Epithelial cell of prostate (primary cell): ENCODE measurements around the gene FAF2.
"Not testable (repeated sequence)": the region's sequence is repeated elsewhere in the genome, so short reads cannot be mapped to it uniquely, and the experiment has no call there.

Source experiments
- DNase-seq: peaks from one replicate; pipeline ENCODE4 v3.0.0-alpha.2; 2011; ENCODE audit warnings: low read depth, low spot score
- H3K27ac ChIP-seq: fragments of 450-650 bp; 2 replicates; pipeline ENCODE4 v1.5.1; 2017; ENCODE audit warnings: mild to moderate bottlenecking

Gene FAF2

GRCh38 chr5:176540476-176540899 lies 92.3 kb downstream of the FAF2 start:
- H3K27ac ChIP-seq, result no peak overlapping the region
- no peak for DNase-seq

GRCh38 chr5:176540956-176541337 lies 92.8 kb downstream of the FAF2 start:
- peak overlapping the region; percentile 91 for H3K27ac ChIP-seq
- DNase-seq, result no peak

GRCh38 chr5:176541338-176542134 lies 93.4 kb downstream of the FAF2 start:
- peak overlapping the region; percentile 91 for H3K27ac ChIP-seq
- DNase-seq, result no peak

GRCh38 chr5:176542135-176542595 lies 94.0 kb downstream of the FAF2 start:
- H3K27ac ChIP-seq, result peak overlapping the region; percentile 91
- no peak for DNase-seq

- no peak for DNase-seq
Observed at GRCh38 chr5:176542596-176543427, 94.6 kb downstream of the FAF2 start.

GRCh38 chr5:176543428-176544182 lies 95.4 kb downstream of the FAF2 start:
- peak overlapping the region; percentile 91 for H3K27ac ChIP-seq

More at GRCh38 chr5:176542596-176543427, 94.6 kb downstream of the FAF2 start:
- peak overlapping the region; percentile 91 for H3K27ac ChIP-seq

GRCh38 chr5:176545388-176545736 lies 97.2 kb downstream of the FAF2 start:
- no peak for DNase-seq

More at GRCh38 chr5:176543428-176544182, 95.4 kb downstream of the FAF2 start:
- DNase-seq, result no peak

GRCh38 chr5:176545737-176546509 lies 97.7 kb downstream of the FAF2 start:
- peak overlapping the region; percentile 91 for H3K27ac ChIP-seq

More at GRCh38 chr5:176545388-176545736, 97.2 kb downstream of the FAF2 start:
- peak overlapping the region; percentile 91 for H3K27ac ChIP-seq

GRCh38 chr5:176547802-176548201 lies 99.6 kb downstream of the FAF2 start:
- no peak overlapping the region for H3K27ac ChIP-seq
- no peak for DNase-seq

More at GRCh38 chr5:176545737-176546509, 97.7 kb downstream of the FAF2 start:
- DNase-seq, result peak; percentile 57

- DNase-seq, result no peak
- no peak within 1 kb of the TSS for H3K27ac ChIP-seq
Observed at GRCh38 chr5:176548967-176549444, 100.8 kb downstream of the FAF2 start, which contains the start of gene CDHR2. CDHR2 (plus strand) TSS chr5:176549342; CDS start chr5:176565353, 16,011 bp downstream.

GRCh38 chr5:176549871-176550270 lies 101.7 kb downstream of the FAF2 start:
- no peak for DNase-seq
- no peak overlapping the region for H3K27ac ChIP-seq

GRCh38 chr5:176550275-176550831 lies 102.2 kb downstream of the FAF2 start:
- DNase-seq, result no peak
- no peak overlapping the region for H3K27ac ChIP-seq

- not testable (repeated sequence) for H3K27ac ChIP-seq, DNase-seq
Observed at GRCh38 chr5:176550937-176551336, 102.8 kb downstream of the FAF2 start.

- H3K27ac ChIP-seq, result no peak overlapping the region
- no peak for DNase-seq
Observed at GRCh38 chr5:176552332-176552869, 104.2 kb downstream of the FAF2 start.

- H3K27ac ChIP-seq, result peak overlapping the region; percentile 66
Observed at GRCh38 chr5:176553260-176554085, 105.3 kb downstream of the FAF2 start.

GRCh38 chr5:176557846-176558245 lies 109.7 kb downstream of the FAF2 start:
- no peak overlapping the region for H3K27ac ChIP-seq
- no peak for DNase-seq

More at GRCh38 chr5:176553260-176554085, 105.3 kb downstream of the FAF2 start:
- DNase-seq, result peak; percentile 80
